Body of pancreas (tissue), 4 donors: ENCODE results near the gene NECAP2. TPM values are rescaled to one million over a fixed set of nuclear protein-coding genes. Genes with fewer than 3 reads are reported as not detected.

Experiments used
- ATAC-seq: fragments of 150-250 bp; one replicate; pipeline ENCODE4 v1.9.1; 2016
- DNase-seq, 4 donors: peaks; one replicate each; pipeline ENCODE4 v3.0.0-alpha.2; 2019
- H3K27ac ChIP-seq, 4 donors: fragments of 200-600 bp; sonication (generic); 1 replicate in 3 of 4; 2 replicates in 1 of 4; pipeline versions ENCODE4 v1.5.1 to v1.6.1; 2016 to 2019; ENCODE audit warnings: mild to moderate bottlenecking in 1 of 4, mixed read lengths in 1 of 4, moderate library complexity in 1 of 4
- H3K27me3 ChIP-seq, 2 donors: fragments of 200-600 bp; sonication (generic); one replicate each; pipeline ENCODE4 v1.6.0; 2016; ENCODE audit warnings: mild to moderate bottlenecking in 1 of 2
- H3K36me3 ChIP-seq, 2 donors: fragments of 200-600 bp; sonication (generic); replicated peaks in 1 of 2; 2 replicates each; pipeline ENCODE4 v1.5.1; 2016; ENCODE audit warnings: low read depth in 2 of 2; ENCODE audit not compliant: insufficient read depth in 1 of 2
- H3K4me1 ChIP-seq: fragments of 200-600 bp; sonication (generic); one replicate; pipeline ENCODE4 v1.6.0; 2016
- H3K4me3 ChIP-seq, 2 donors: fragments of 200-600 bp; sonication (generic); 1 replicate in 1 of 2; 2 replicates in 1 of 2; pipeline ENCODE4 v1.5.1; 2016 to 2019
- H3K9me3 ChIP-seq, 3 donors: fragments of 200-600 bp; sonication (generic); 1 replicate in 2 of 3; 2 replicates in 1 of 3; pipeline ENCODE4 v1.5.1; 2016
- CTCF ChIP-seq, 7 experiments: fragments of 450-650 bp in 4 of 7; fragments of 200-600 bp in 3 of 7; sonication (generic) in 3 of 7; IDR thresholded peaks; one replicate each; pipeline ENCODE4 v1.5.1; 2016 to 2019; ENCODE audit warnings: antibody characterized with exemption in 7 of 7
- POLR2A ChIP-seq, 3 donors: fragments of 450-650 bp; IDR thresholded peaks; one replicate each; pipeline ENCODE4 v1.6.1; 2016; ENCODE audit warnings: antibody characterized with exemption in 3 of 3, mild to moderate bottlenecking in 2 of 3
- WGBS, 2 donors: methylation state at CpG; one replicate each; pipeline ENCODE4 v1.1.5; 2017; 5-methylcytosine and 5-hydroxymethylcytosine counted together
- intact Hi-C: fragments of 100-400 bp; cut with DNase I; formaldehyde crosslinking; loops from one replicate; pipeline ENCODE4 v1.15.1; 2023
- total RNA-seq, 2 donors: library from RNA; depleted of rRNA; stranded (reverse); fragments of >200 nt; gene quantifications; one replicate each; pipeline ENCODE4 v1.1.0, GENCODE V29; 2016

Gene NECAP2
- total RNA-seq, result 10 to 100 TPM; 28.3 to 31.9 TPM

- Histone ChIP-seq H3K4me3 (peak within 1 kb of the TSS; percentile 60 to 96), H3K27me3 (no peaks in the 10 kb centered on the region), H3K4me1 (peaks cover 21% of the 10 kb centered on the region), H3K9me3 (no peaks in the 10 kb centered on the region), H3K36me3 (peaks cover 0 to 2% of the 10 kb centered on the region in 2 donors), H3K27ac (peak within 1 kb of the TSS in 3 of 4 donors; percentile 52 to 78 (median 67))
- peak; percentile 96 for ATAC-seq
- 0 to 2% methylated on average over 11 to 68 of the region's 68 CpGs for WGBS, 2 donors
- intact Hi-C loops, result no loop called here
- TF ChIP-seq CTCF (IDR thresholded peaks at IDR 0.05) (peak; percentile 77 to 94 (median 91)), POLR2A (IDR thresholded peaks at IDR 0.05) (peak in 2 of 3 donors; percentile 75 to 76)
- peak; percentile 91 to 93 (median 92) for DNase-seq
These were observed at the start of gene NECAP2 for GRCh38 chr1:16440470-16441281. Gene NECAP2, plus strand, starts transcription at chr1:16440724. Its CDS starts 38 bp downstream, at chr1:16440762.

GRCh38 chr1:16391411-16391810 is 49.1 kb upstream of the NECAP2 start:
- Histone ChIP-seq H3K27me3 (no peaks in the 10 kb centered on the region), H3K9me3 (no peaks in the 10 kb centered on the region), H3K27ac (no peak overlapping the region), H3K4me3 (no peak overlapping the region), H3K4me1 (peaks cover 34% of the 10 kb centered on the region), H3K36me3 (peaks cover 0 to 5% of the 10 kb centered on the region in 2 donors)
- 64 to 76% methylated on average over 3 of the region's 3 CpGs for WGBS, 2 donors
- TF ChIP-seq CTCF (IDR thresholded peaks at IDR 0.05) (no peak), POLR2A (IDR thresholded peaks at IDR 0.05) (no peak)
- DNase-seq (no peak), ATAC-seq (no peak)
- intact Hi-C loops, result no loop called here

- WGBS, 2 donors, result 81 to 84% methylated on average over 5 to 21 of the region's 21 CpGs
- Histone ChIP-seq H3K27ac (no peak overlapping the region), H3K27me3 (no peaks in the 10 kb centered on the region), H3K4me1 (peaks cover 23% of the 10 kb centered on the region), H3K4me3 (no peak overlapping the region), H3K36me3 (peaks cover 0 to 5% of the 10 kb centered on the region in 2 donors), H3K9me3 (no peaks in the 10 kb centered on the region)
- TF ChIP-seq POLR2A (IDR thresholded peaks at IDR 0.05) (no peak), CTCF (IDR thresholded peaks at IDR 0.05) (no peak)
- intact Hi-C loops, result no loop called here
- ATAC-seq (peak; percentile 16), DNase-seq (no peak)
These were observed 47.6 kb upstream of the NECAP2 start for GRCh38 chr1:16392740-16393569.

GRCh38 chr1:16393570-16394521 is 46.7 kb upstream of the NECAP2 start:
- ATAC-seq, result no peak
- Histone ChIP-seq H3K9me3 (no peaks in the 10 kb centered on the region), H3K4me3 (no peak overlapping the region), H3K36me3 (peaks cover 0 to 5% of the 10 kb centered on the region in 2 donors), H3K4me1 (peaks cover 23% of the 10 kb centered on the region), H3K27ac (no peak overlapping the region), H3K27me3 (no peaks in the 10 kb centered on the region)
- TF ChIP-seq POLR2A (IDR thresholded peaks at IDR 0.05), result no peak
- TF ChIP-seq CTCF (IDR thresholded peaks at IDR 0.05), result no peak
- WGBS, 2 donors, result 71 to 76% methylated on average over 10 of the region's 10 CpGs
- DNase-seq, result no peak
- intact Hi-C loops, result no loop called here
